Hepatic stellate cell (primary cell): Measurements from ENCODE around the gene CCL28.
A peak's percentile ranks its signal among the peaks of the same experiment; 100 is the strongest.
"Not testable (repeated sequence)": the region's sequence is repeated elsewhere in the genome, so short reads cannot be mapped to it uniquely, and the experiment has no call there.

Source experiments
- DNase-seq: peaks from one replicate; pipeline ENCODE4 v3.0.0; 2011; ENCODE audit warnings: low spot score

The CCL28 gene

DNA sequence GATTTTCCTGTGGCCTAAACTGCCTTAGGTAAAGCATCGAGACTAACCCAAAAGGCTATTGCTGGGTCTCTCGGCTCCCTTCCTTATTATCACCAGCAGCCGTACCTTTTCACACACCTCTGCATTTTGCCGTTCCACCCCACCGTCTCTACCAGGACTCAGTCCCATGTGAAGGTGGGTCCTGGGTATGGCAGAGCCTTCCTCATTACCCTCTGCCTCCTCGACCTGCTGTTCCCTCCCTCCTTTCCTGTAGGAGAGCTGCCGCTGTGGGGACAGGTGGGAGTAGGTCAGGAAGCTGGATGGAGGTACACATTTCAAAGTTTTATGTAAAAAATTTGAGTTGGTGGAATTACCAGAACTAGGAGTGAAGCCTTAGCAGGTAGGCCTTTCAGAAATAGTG is 1.8 kb downstream of the CCL28 start:
- DNase-seq: no peak

DNA sequence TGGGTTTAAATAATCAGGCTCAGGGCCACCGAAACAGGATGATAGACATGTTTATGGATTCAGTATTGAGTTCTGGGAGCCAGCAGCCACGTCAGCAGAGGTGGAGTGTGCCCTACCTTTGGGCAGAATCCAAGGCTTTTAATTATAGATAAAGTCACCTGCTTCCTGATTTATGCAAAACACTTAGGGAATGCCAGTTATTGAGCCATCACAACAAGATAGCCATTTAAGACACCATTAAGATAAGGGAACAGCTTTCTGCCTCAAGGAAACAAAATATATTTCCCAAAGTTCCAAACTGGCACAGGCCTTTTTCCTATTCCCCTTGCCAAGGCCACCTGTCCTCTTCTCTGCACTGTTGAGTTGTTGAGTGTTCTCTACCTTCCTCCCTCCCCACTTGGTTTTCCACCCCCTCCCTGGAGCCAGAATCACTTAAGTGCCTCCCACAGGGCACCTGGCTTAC is 2.4 kb downstream of the CCL28 start:
- no peak for DNase-seq

DNA sequence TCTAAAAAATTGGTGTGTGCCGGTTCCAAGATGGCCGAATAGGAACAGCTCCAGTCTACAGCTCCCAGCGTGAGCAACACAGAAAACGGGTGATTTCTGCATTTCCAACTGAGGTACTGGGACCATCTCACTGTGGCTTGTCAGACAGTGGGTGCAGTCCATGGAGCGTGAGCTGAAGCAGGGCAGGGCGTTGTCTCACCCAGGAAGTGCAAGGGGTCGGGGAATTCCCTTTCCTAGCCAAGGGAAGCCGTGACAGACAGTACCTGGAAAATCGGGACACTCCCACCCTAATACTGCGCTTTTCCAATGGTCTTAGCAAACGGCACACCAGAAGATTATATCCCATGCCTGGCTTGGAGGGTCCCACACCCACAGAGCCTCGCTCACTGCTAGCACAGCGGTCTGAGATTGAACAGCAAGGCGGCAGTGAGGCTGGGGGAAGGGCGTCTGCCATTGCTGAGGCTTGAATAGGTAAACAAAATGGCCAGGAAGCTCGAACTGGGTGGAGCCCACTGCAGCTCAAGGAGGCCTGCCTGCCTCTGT is 9.6 kb downstream of the CCL28 start:
- DNase-seq: not testable (repeated sequence)

DNA sequence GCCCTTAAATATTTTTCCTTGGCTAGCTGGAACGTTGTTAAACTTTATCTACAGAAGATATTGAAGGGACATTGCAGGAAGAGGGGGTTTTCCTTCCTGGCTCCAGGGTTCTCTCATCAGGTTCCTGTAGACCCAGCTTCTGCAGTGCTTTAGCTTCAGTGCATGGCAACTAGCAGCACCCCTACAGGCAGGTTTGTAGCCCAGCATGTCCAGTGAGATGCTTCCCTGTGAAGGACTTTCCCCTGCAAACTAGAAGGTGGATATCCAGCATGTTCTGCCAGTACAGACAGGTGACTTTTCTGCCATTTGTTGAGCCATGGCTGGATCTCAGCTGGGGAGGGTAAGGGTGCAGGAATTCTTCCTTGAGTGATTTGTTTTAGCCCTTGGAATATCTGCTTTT is 10.4 kb downstream of the CCL28 start:
- peak; percentile 17 for DNase-seq

DNA sequence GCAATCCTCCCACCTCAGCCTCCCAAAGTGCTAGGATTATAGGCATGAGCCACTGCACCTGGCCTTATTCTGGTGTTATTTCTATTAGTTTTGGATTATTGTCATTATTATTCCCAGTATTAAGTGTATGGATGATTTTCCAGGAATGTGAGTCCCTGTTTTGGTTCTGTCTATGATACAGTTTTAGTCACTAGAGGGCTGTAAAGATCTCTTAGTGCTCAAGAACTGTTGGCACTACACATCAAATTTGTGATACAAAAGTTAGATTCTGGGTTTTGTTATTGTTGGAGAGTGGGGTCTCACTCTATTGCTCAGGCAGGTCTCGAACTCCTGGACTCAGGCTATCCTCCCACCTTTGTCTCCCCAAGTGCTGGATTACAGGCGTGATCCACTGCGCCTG is 12.1 kb downstream of the CCL28 start:
- DNase-seq: peak; percentile 21

DNA sequence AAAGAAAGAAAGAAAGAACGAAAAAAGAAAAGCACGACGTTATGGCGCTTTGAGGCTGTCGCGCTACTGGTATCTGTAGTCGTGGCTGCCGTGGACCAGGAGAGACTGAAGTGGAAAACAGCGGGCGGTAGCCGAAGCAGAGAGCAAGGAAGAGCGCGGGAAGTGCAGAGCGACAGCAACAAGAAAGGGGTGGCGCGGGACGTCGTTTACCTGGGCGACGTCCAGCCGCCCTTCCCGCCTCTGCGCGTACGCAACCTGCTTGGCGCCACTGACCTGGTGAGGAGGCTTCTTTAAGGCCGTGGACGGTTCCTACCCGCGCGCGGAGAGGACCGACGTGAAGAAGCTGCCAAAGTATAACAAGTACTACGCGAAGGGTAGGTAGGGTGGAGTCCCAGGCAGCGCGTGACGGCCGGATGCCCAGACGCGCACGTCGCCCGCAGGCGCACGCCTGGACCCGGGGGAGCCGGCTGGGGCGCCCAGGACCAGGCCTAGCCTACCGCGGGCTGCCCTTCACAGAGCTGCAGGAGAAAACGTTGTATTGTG is 15.4 kb downstream of the CCL28 start:
- peak; percentile 26 for DNase-seq

DNA sequence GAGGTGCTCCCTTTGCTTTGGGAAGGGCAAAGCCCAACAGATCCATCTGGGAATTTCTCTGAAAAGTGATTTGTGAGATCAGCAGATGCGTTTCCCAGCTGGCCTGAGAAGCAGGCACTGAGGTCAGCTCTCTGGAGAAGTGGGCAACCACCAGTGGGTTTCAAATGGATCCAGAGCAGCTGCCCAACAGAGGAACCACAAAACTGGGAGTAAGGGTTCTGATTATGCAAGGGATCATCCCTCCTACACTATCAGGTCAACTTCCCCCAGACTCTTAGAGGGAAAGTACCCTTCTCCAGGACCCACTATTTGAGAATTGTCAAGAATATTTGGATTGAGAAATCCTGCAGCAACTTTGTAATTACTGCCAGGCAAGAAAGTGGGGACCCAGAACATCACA is 21.7 kb downstream of the CCL28 start:
- no peak for DNase-seq

DNA sequence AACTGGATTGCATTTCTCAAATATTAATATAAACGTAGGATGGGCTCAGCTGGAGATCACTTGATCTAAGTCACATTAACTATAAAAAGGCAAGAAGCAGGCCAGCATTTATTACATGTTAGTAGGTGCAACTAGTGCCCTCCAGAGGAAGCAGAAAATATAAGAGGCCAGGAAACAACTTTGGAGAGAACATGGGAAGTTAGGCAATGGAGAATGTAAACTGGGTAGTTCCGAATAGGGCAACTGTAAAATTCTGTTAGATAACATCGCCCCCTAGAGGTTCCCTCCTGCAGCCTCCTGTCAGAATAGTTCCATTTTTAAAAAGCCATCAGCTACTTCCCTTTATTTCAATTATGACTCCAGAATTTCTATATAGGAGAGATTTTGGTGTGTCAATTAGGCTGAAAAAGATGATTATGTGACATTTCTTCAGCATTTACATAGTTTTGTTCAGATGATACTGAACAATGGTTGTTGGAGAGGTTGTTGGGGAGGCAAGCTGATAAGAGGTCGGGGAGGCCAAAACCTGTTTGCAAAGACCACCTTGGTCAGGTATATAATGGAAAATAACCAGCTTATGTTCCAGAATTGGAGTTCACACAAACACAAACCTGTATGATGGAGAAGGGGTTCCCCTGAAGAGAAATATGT is 22.4 kb downstream of the CCL28 start:
- DNase-seq: peak; percentile 76

DNA sequence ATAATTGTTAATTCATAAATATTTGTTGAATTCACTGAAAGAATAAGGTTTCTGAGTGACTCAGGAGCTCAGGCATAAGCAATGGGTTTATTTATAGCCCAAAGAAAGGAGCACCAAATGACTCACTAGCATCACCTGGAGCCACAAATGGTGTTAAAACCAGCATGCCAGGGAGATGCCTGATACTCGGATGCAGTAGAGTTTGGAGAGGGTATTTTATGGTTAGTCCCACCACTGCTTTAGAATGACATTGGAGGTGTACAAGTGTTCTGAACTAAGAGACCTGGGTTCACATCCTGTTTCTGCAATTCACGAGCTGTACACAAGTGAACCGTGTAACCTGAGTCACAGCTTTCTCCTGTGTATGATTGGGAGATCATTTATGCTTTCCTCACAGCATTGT is 25.2 kb downstream of the CCL28 start:
- no peak for DNase-seq

DNA sequence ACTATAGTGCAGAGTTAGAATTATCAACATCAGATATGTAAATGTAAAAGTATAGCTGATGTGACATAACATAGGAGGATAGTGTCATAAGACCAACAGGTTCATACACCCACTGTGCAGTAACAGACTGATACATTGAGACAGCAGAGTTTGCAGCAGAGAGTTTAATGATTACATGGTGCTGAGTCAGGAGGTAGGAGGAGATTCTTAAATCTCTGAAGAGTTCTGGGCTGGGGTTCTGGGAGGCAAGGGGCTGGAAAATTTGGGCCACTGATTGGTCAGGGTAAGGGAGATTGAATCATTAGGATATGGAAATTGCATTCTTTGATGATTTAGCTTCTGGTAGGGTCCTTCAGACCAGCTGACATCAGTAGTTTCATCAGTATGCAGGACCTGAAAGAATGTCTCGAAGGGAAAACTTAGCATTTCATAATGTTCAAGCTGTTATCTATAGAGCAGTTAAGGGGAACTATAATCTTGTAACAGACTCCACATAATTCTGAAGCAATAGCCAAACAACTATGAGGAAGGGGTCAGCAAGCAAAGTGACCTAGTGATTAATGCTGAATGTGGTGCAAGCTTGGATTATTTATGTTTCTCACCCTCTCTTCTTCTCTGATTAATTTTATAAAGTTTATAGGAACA is 35.6 kb downstream of the CCL28 start:
- no peak for DNase-seq

DNA sequence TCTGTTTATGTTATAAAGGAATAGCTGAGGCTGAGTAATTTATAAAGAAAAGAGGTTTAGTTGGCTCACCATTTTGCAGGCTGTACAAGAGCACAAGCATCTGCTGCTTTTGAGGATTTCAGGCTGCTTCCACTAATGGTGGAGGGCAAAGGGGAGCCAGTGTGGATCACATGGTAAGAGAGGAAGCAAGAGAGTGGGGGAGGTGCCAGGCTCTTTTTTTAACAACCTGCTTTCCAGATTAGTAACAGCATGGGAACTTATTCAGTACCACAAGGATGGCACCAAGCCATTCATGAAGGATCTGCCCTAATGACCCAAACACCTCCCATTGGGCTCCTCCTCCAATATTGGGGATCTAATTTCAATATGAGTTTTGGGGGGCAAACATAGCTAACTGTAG is 40.4 kb downstream of the CCL28 start:
- no peak for DNase-seq

DNA sequence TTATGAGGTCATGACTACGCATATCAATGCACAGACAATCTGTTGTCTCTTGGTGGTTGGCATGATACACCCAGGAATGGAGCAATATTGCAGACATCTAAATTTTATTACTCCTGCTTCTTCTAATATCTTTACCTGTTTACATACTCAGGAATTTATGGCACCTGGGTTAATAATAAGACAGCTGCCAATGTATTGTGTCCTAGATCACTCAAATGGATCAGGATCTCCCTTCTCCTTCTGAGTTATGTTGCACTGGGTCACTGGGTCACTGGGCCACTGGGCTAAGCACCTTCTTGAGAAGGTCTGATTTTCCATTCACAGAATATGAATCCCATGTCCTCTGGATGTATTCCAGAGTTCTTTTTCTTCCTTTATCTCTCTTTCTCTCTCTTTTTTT is 41.8 kb downstream of the CCL28 start:
- no peak for DNase-seq

DNA sequence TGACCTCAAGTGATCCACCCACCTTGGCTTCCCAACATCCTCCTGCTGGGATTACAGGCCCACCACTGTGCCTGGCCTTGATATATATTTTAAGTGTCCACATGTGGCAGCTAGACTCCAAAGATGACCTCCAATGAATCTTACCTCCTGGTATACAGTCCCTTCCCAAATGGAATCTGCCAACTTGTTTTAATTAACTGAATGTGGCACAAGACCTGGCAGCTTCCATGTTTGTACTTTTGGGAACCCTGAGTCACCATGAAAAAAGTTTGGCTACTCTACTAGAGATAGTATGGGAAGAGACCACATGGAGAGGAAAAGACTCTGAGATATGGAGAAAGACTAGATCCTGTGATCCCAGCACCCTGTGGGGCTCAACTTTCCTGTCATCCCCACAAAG is 42.5 kb downstream of the CCL28 start:
- DNase-seq: no peak

DNA sequence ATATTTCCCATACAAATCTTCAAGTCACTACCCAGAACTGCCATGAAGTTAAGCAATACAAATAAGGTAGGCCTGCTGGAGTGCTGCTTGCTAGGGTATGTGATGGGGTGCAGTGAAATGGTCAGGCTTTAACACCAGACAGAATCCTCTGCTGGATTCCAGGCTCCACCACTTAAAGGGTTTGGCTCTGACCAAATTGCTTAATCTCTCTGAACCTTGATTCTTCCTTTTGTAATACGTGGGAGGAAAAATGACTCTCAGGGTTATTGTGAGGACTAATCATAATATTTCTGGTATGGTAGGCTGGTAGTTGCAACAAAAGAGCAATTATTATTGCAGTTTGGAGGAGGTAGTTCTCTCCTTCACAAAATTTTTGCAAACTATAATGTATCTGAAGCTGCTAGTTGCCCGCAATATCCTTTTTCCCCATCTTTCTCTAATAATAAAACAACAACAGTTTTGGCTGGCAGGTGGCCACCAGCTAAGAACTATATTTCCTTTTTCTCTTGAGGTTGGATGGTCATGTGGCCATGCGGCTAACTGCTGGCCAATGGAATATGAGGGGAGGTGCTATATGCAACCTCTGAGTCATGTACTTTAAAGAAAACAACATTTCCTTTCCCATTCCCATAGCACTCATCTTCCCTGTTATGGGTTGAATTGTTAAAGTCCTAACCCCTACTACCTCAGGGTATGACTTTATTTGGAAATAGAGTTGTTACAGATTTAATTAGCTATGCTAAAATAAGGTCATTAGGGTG is 44.1 kb downstream of the CCL28 start:
- no peak for DNase-seq

DNA sequence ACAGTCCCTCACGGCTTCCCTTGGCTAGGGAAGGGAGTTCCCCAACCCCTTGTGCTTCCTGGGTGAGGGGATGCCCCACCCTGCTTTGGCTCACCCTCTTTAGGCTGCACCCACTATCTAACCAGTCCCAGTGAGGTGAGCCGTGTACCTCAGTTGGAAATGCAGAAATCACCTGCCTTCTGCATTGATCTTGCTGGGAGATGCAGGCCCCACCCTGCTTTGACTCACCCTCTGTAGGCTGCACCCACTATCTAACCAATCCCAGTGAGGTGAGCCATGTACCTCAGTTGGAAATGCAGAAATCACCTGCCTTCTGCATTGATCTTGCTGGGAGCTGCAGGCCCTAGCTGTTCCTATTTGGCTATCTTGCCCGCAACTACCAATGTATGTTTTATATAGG is 44.7 kb downstream of the CCL28 start:
- DNase-seq: no peak

DNA sequence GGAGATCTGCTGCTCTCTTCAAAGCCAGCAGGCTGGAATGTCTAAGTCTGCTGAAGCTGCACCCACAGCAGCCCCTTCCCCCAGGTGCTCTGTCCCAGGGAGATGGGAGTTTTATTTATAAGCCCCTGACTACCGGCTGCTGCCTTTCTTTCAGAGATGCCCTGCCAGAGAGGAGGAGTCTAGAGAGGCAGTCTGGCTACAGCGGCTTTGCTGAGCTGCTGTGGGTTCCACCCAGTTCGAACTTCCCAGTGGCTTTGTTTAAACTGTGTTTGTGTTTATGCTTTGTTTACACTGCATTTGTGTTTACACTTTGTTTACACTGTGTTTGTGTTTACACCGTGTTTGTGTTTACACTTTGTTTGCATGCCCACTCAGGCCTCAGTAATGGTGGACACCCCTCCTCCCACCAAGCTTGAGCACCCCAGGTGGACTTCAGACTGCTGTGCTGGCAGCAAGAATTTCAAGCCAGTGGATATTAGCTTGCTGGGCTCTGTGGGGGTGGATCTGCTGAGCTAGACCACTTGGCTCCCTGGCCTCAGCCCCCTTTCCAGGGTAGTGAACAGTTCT is 45.4 kb downstream of the CCL28 start:
- DNase-seq: not testable (repeated sequence)

DNA sequence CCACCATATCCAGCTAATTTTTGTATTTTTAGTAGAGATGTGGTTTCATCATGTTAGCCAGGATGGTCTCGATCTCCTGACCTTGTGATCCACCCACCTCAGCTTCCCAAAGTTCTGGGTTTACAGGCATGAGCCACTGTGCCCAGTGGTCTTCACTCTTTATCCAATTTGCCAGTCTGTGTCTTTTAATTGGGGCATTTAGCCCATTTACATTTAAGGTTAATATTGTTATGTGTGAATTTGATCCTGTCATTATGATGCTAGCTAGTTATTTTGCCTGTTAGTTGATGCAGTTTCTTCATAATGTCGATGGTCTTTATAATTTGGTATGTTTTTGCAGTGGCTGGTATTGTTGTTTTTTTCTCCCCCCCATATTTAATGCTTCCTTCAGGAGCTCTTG is 47.0 kb downstream of the CCL28 start:
- DNase-seq: not testable (repeated sequence)

DNA sequence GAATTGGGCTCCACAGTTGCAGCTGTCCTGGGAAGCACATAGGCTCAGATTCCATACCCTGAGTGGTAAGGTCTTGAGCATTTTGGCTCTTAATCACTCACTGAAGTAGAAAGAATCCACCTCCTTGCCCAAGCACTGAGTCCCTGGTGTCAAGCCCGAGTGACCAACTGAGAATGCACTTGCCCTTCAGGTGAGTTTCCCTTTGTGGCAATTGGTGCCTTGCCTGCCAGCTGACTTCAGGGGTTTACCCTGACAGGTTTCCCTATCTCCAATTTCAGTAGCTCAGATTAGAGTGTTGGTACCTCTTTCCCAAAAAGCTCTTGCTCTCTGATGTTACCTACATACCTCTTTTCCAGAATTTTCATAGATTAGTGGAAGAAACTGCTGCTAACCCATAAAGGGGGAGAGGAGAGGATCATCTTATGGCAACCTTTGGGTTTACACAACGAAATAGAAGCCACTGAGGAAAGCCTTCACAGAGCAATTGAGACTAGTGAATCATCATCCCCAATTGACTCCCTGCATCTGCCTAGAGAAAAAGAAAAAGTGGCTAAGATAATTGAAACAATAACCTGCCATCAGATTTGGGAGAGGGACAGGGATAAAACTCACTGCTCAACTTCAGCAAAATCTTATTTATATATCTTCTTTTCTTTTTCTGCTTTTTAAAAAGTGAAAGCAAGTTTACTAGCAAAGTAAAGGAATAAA is 48.6 kb downstream of the CCL28 start:
- DNase-seq: no peak

DNA sequence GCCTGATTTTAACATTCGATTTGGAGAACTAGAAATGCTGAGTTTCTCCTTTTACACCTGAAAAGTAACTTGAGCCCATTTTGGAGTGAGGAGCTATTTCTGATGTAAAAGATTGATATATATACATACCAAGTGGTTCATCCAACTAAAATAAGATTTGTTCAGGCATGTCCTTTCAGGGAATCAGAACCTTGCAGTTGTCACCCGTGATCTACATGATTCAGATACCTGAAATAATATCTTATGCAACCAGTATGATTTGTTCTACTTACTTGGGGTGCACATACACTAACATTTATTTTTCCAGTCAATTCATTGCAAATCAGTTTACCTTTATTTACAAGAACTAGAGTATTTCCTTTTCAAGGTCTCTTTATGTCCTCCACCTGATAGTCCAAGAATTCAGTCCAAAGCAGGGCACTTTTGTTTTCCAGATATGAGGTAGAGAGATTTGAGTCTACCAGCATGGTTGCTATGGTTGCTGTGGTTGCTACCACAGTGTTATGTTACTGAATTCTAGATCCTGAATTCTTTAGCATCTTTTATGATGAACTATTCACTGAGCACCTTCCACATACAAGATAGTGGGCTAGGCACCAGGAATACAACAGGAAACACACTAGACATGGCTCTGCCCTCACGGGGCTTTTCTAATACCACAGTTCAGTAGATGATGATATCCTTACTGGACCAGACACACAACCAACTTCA is 49.3 kb downstream of the CCL28 start:
- DNase-seq: no peak

DNA sequence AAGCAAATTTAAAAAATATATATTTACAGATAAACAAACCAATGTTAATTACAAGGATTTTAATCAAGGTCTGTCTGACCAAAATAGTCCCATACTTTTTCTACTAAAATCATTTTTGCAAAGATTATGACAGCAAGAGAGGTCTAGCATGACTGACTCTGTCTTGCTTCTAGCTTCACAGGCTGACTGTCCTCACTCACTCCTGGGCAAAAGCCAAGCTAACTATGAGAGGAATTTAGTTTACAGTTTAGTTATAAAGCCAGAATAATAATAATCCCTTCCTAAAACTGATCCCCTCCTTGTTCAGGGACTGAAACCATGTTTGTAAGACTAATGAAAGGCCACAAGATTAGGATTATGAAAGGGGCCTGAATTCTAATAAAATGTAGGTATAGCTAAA is 53.5 kb downstream of the CCL28 start:
- no peak for DNase-seq

DNA sequence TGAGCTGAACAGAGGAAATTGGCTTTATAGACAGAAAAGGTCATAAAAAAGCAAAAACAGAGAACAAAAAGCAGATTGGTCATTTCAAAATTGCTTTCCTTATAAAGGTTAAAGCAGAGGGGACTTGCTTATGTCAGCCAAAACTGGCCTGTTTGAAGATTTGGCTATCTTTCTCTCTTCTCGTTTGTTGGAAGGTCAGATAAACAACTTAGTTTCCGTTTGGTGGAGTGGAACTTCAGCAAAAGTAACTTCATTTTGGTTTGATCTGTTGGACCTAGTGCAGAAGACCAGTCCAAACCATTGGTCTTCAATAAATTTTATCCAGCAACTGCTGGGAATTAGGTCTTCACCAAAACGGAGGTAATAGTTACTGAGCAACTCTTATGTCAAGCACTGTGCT is 53.9 kb downstream of the CCL28 start:
- no peak for DNase-seq
